ENCODE data around the gene SFRP5. TPM values are rescaled to one million over a fixed set of nuclear protein-coding genes. Genes with fewer than 3 reads are reported as not detected.

Gene SFRP5
- total and polyA plus RNA-seq, 2 of the 13 experiments (the other 11 are each of a cell fraction or from before 2014, with no cell fraction given): 0.32 to 1.7 TPM

DNA sequence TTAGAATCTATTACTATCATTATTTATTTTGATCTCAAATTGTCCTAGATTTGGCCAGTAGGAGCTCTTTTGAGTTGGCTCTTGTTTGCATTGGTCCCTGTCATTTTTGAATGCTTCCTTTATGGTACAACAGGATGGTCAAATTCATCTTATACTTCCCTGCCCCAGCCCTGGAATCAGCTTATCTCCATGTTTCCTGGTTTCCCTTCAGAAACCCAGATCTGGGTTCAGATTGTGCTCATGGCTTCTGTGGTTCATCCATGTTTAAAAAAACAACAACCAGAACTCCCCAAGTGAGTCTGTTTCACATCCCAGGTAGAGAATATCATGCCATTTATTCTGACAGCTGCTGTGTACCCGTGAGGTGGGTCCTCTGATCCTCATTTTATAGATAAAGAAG is 24.2 kb downstream of the SFRP5 start (continued):
- TF ChIP-seq, protein P1, sequence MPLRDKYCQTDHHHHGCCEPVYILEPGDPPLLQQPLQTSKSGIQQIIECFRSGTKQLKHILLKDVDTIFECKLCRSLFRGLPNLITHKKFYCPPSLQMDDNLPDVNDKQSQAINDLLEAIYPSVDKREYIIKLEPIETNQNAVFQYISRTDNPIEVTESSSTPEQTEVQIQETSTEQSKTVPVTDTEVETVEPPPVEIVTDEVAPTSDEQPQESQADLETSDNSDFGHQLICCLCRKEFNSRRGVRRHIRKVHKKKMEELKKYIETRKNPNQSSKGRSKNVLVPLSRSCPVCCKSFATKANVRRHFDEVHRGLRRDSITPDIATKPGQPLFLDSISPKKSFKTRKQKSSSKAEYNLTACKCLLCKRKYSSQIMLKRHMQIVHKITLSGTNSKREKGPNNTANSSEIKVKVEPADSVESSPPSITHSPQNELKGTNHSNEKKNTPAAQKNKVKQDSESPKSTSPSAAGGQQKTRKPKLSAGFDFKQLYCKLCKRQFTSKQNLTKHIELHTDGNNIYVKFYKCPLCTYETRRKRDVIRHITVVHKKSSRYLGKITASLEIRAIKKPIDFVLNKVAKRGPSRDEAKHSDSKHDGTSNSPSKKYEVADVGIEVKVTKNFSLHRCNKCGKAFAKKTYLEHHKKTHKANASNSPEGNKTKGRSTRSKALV (CRISPR knock-in tag; IDR thresholded peaks at IDR 0.05): no peak
- TF ChIP-seq ZNF230 (CRISPR knock-in tag; IDR thresholded peaks at IDR 0.05) (no peak), ZNF33B (CRISPR knock-in tag; IDR thresholded peaks at IDR 0.05) (no peak), EED (CRISPR knock-in tag; IDR thresholded peaks at IDR 0.05) (no peak)
- TF ChIP-seq, protein P2, sequence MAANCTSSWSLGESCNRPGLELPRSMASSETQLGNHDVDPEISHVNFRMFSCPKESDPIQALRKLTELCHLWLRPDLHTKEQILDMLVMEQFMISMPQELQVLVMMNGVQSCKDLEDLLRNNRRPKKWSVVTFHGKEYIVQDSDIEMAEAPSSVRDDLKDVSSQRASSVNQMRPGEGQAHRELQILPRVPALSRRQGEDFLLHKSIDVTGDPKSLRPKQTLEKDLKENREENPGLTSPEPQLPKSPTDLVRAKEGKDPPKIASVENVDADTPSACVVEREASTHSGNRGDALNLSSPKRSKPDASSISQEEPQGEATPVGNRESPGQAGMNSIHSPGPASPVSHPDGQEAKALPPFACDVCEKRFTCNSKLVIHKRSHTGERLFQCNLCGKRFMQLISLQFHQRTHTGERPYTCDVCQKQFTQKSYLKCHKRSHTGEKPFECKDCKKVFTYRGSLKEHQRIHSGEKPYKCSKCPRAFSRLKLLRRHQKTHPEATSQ (CRISPR knock-in tag; IDR thresholded peaks at IDR 0.05; ENCODE audit: borderline replicate concordance): no peak

DNA sequence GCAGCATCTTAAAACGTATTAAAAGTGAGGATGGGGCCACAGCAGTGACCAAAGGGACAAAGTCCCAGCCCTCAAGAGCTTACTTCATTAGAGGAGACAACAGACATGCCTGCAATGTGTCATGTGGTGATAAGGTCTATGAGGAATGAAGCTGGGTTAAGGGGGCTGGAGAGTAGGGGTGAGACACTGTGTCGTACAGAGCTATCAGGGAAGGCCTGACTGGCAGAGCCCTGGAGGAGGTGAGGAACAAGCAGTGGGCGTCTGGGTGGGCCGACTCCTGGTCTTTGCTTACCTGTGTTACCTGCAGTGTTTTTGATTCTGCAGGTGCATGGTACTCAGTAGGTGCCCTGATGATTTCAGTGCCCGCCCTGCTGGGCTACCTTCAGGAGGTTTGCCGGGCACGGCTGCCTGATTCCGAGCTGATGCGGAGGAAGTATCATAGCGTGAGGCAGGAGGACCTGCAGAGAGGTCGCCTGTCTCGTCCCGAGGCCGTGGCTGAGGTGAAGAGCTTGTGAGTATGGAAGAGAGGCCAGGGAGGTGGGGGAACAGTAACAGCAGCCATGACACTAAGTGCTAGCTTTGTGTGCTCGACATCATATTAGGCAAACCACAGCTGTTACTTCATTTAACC is 27.3 kb downstream of the SFRP5 start:
- POLR2A ChIA-PET: interaction anchor here (1.3 kb wide), 1 partner anchor 8 kb away, joined by 3 read pairs; the partner anchor contains the start of gene ZFYVE27
- intact Hi-C loops (cut with micrococcal nuclease; ENCODE audit: unreplicated experiment): no loop called here
- no TSS peak for BruUV-seq (replicated peaks)
- TF ChIP-seq TOE1 (CRISPR knock-in tag; IDR thresholded peaks at IDR 0.05) (no peak), RBM39 (IDR thresholded peaks at IDR 0.05; ENCODE audit: low read depth, low read length, poor library complexity, severe bottlenecking) (no peak), NFKB2 (CRISPR knock-in tag; IDR thresholded peaks at IDR 0.05; ENCODE audit: borderline replicate concordance) (no peak), NFIB (CRISPR knock-in tag; IDR thresholded peaks at IDR 0.05; ENCODE audit: borderline replicate concordance) (no peak), ZNF883 (CRISPR knock-in tag; IDR thresholded peaks at IDR 0.05; ENCODE audit: not compliant biosample characterization) (no peak), ZNF441 (CRISPR knock-in tag; IDR thresholded peaks at IDR 0.05; ENCODE audit: borderline replicate concordance) (no peak), PITX1 (CRISPR knock-in tag; IDR thresholded peaks at IDR 0.05) (no peak), ZNF138 (CRISPR knock-in tag; IDR thresholded peaks at IDR 0.05; ENCODE audit: low read depth) (no peak), CHD2 (IDR thresholded peaks at IDR 0.05; ENCODE audit: low read depth, low read length) (no peak)
- TF ChIP-seq, protein P3, sequence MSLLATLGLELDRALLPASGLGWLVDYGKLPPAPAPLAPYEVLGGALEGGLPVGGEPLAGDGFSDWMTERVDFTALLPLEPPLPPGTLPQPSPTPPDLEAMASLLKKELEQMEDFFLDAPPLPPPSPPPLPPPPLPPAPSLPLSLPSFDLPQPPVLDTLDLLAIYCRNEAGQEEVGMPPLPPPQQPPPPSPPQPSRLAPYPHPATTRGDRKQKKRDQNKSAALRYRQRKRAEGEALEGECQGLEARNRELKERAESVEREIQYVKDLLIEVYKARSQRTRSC (CRISPR knock-in tag; IDR thresholded peaks at IDR 0.05; ENCODE audit: low read depth): no peak
- TF ChIP-seq, protein P4, sequence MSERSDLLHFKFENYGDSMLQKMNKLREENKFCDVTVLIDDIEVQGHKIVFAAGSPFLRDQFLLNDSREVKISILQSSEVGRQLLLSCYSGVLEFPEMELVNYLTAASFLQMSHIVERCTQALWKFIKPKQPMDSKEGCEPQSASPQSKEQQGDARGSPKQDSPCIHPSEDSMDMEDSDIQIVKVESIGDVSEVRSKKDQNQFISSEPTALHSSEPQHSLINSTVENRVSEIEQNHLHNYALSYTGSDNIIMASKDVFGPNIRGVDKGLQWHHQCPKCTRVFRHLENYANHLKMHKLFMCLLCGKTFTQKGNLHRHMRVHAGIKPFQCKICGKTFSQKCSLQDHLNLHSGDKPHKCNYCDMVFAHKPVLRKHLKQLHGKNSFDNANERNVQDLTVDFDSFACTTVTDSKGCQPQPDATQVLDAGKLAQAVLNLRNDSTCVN (CRISPR knock-in tag; IDR thresholded peaks at IDR 0.05; ENCODE audit: borderline replicate concordance): no peak

More for the DNA sequence above, 27.3 kb downstream of the SFRP5 start:
- ATAC-seq (no peak), FAIRE-seq (no peak), DNase-seq (ENCODE audit: low spot score) (no peak)
- in situ Hi-C loops (cut with HindIII; ENCODE audit: extremely low pct_ligation_motif_present, low pct_unique_long_range_greater_than_20kb): no loop called here
- Histone ChIP-seq H4K20me1 (ENCODE audit: insufficient read depth, low read length) (peaks cover 4% of the 10 kb centered on the region; the same call in 1 of the 2 replicates), H3K27me3 (ENCODE audit: control insufficient read depth in 1 of 2, insufficient read depth in 2 of 2, low read length in 2 of 2) (no peaks in the 10 kb centered on the region), H3K4me2 (ENCODE audit: low read depth, low read length) (no peak overlapping the region), H2AFZ (ENCODE audit: low read length) (no peak overlapping the region), H3K79me2 (ENCODE audit: insufficient read depth, low read length) (peaks cover 29% of the 10 kb centered on the region), H3K9ac (ENCODE audit: insufficient read depth, low read depth, low read length) (no peak overlapping the region), H3K9me3 (ENCODE audit: low read length) (no peaks in the 10 kb centered on the region), H3K27ac (ENCODE audit: extremely low read length, insufficient read depth, low read length) (no peak overlapping the region), H3K4me1 (ENCODE audit: insufficient read depth, low read length) (peaks cover 17% of the 10 kb centered on the region), H3K4me3 (replicated peaks in 1 of 3; ENCODE audit: insufficient read depth in 1 of 3, low read depth in 2 of 3, low read length in 3 of 3) (no peak overlapping the region), H3K36me3 (replicated peaks in 1 of 2; ENCODE audit: control insufficient read depth in 1 of 2, insufficient read depth in 2 of 2, low read length in 2 of 2) (peaks cover 22 to 74% of the 10 kb centered on the region in 2 experiments)
- 98% methylated on average over 15 of the region's 15 CpGs for WGBS (ENCODE audit: low lambda C conversion rate)
- CTCF ChIA-PET (ENCODE audit: low intra/inter-chr PET ratio, low total read pairs): no interaction called here
